SK-N-SH (cell line): Measurements from ENCODE around the gene INF2. TPM values are rescaled to one million over a fixed set of nuclear protein-coding genes. Genes with fewer than 3 reads are reported as not detected.

Experiments used
- CTCF ChIA-PET: fragments of 300-600, 350-600 bp; formaldehyde crosslinking; extraction: SDS; loops from one replicate; lab custom pipeline; 2021; lab: Yijun Ruan, JAX
- POLR2A ChIA-PET: fragments of 350-600 bp; sonication (Branson Sonifier 250); formaldehyde crosslinking; extraction: SDS; loops from one replicate; lab custom pipeline; 2020; ENCODE audit warnings: antibody characterized with exemption, inconsistent platforms; lab: Yijun Ruan, JAX
- DNase-seq: peaks from one replicate; pipeline ENCODE4 v3.0.0; 2012
- H2AFZ ChIP-seq: fragments of 200-600 bp; sonication (generic); 2 replicates; pipeline ENCODE4 v1.8.1; 2016; ENCODE audit warnings: antibody characterized with exemption, mild to moderate bottlenecking, low read depth
- H3F3A ChIP-seq: fragments of 200-600 bp; sonication (generic); replicated peaks from 2 replicates; pipeline ENCODE3; 2016; ENCODE audit warnings: antibody characterized with exemption, mild to moderate bottlenecking; ENCODE audit not compliant: insufficient read depth
- H3K27ac ChIP-seq, 2 experiments: fragments of 200-500 bp in 1 of 2; fragments of 200-600 bp in 1 of 2; sonication (Bioruptor generic) in 1 of 2; sonication (generic), shearing (Covaris generic) in 1 of 2; 2 replicates each; pipeline versions ENCODE4 v1.5.1 to v1.6.1; 2014 to 2016; ENCODE audit warnings: low read depth in 2 of 2, inconsistent platforms in 1 of 2, low read length in 1 of 2, mild to moderate bottlenecking in 1 of 2, mixed read lengths in 1 of 2
- H3K27me3 ChIP-seq: fragments of 200-600 bp; sonication (generic), shearing (Covaris generic); 2 replicates; pipeline ENCODE4 v1.6.1; 2016; ENCODE audit warnings: mixed run types; ENCODE audit not compliant: insufficient read depth
- H3K36me3 ChIP-seq, 2 experiments: fragments of 200-500 bp in 1 of 2; fragments of 200-600 bp in 1 of 2; sonication (Bioruptor generic) in 1 of 2; sonication (generic) in 1 of 2; replicated peaks in 1 of 2; 2 replicates each; pipeline versions ENCODE3 to v1.5.1; 2014 to 2016; ENCODE audit warnings: low read length in 1 of 2, mild to moderate bottlenecking in 1 of 2; ENCODE audit not compliant: insufficient read depth in 2 of 2, control insufficient read depth in 1 of 2
- H3K4me1 ChIP-seq, 2 experiments: fragments of 200-500 bp in 1 of 2; fragments of 200-600 bp in 1 of 2; sonication (Bioruptor generic) in 1 of 2; sonication (generic), shearing (Covaris generic) in 1 of 2; 2 replicates each; pipeline versions ENCODE4 v1.5.1 to v1.6.1; 2014 to 2016; ENCODE audit warnings: low read depth in 1 of 2, low read length in 1 of 2, mixed run types in 1 of 2; ENCODE audit not compliant: insufficient read depth in 2 of 2, control insufficient read depth in 1 of 2
- H3K4me2 ChIP-seq: fragments of 200-600 bp; sonication (generic), shearing (Covaris generic); 2 replicates; pipeline ENCODE4 v1.6.1; 2017; ENCODE audit warnings: mixed run types
- H3K4me3 ChIP-seq, 2 experiments: fragments of 200-500 bp in 1 of 2; fragments of 200-600 bp in 1 of 2; sonication (Bioruptor generic) in 1 of 2; sonication (generic), shearing (Covaris generic) in 1 of 2; 2 replicates each; pipeline versions ENCODE4 v1.5.1 to v1.8.1; 2014 to 2016; ENCODE audit warnings: low read depth in 2 of 2, inconsistent platforms in 1 of 2, low read length in 1 of 2, mild to moderate bottlenecking in 1 of 2, mixed read lengths in 1 of 2, moderate library complexity in 1 of 2
- H3K79me2 ChIP-seq: fragments of 200-600 bp; sonication (generic); 2 replicates; pipeline ENCODE4 v1.8.1; 2017; ENCODE audit warnings: mild to moderate bottlenecking; ENCODE audit not compliant: insufficient read depth
- H3K9ac ChIP-seq: fragments of 200-600 bp; sonication (generic); 2 replicates; pipeline ENCODE4 v1.6.1; 2017; ENCODE audit warnings: mixed run types
- H3K9me2 ChIP-seq: fragments of 200-600 bp; sonication (generic); 2 replicates; pipeline ENCODE4 v1.6.1; 2017; ENCODE audit warnings: mixed run types
- H3K9me3 ChIP-seq: fragments of 200-600 bp; sonication (generic); 2 replicates; pipeline ENCODE4 v1.6.1; 2017; ENCODE audit warnings: mixed run types, mild to moderate bottlenecking, moderate library complexity
- H4K20me1 ChIP-seq: fragments of 200-600 bp; sonication (generic); 2 replicates; pipeline ENCODE4 v1.6.1; 2017; ENCODE audit warnings: mild to moderate bottlenecking, mixed run types; ENCODE audit not compliant: insufficient read depth
- ELF1 ChIP-seq: IDR thresholded peaks from 2 replicates; pipeline ENCODE4 v1.4.0; 2012
- EP300 ChIP-seq, 2 experiments: IDR thresholded peaks; 2 replicates each; pipeline versions ENCODE4 v1.4.0 to v1.6.1; 2012; ENCODE audit warnings: borderline replicate concordance in 1 of 2, low read depth in 1 of 2, low read length in 1 of 2
- EZH2phosphoT487 ChIP-seq: fragments of 200-600 bp; sonication (generic); IDR thresholded peaks from 2 replicates; pipeline ENCODE4 v1.6.1; 2017; ENCODE audit warnings: low read depth, mixed run types, mild to moderate bottlenecking, antibody characterized with exemption, moderate library complexity, borderline replicate concordance
- FOXJ3 ChIP-seq: sonication (generic); formaldehyde crosslinking; IDR thresholded peaks from 2 replicates; pipeline ENCODE4 v1.5.1; 2020; ENCODE audit warnings: mild to moderate bottlenecking, missing genetic modification reagents
- MXI1 ChIP-seq: IDR thresholded peaks from 2 replicates; pipeline ENCODE4 v1.6.1; 2012; ENCODE audit warnings: mild to moderate bottlenecking, low read depth, low read length, improper control_type of control experiment
- NFIC ChIP-seq: IDR thresholded peaks from 2 replicates; pipeline ENCODE4 v1.4.0; 2012; ENCODE audit warnings: borderline replicate concordance
- NRF1 ChIP-seq: IDR thresholded peaks from 2 replicates; pipeline ENCODE4 v1.6.1; 2012; ENCODE audit warnings: low read depth, mild to moderate bottlenecking, low read length
- RAD21 ChIP-seq: IDR thresholded peaks from 2 replicates; pipeline ENCODE4 v1.6.1; 2012; ENCODE audit warnings: mild to moderate bottlenecking, low read length
- RCOR1 ChIP-seq: fragments of 150-350 bp; IDR thresholded peaks from 2 replicates; pipeline ENCODE4 v1.6.1; 2017; ENCODE audit warnings: antibody characterized with exemption, low read length
- RXRA ChIP-seq: IDR thresholded peaks from 2 replicates; pipeline ENCODE4 v1.4.0; 2012; ENCODE audit warnings: low read depth, mild to moderate bottlenecking, borderline replicate concordance
- TCF12 ChIP-seq: IDR thresholded peaks from 2 replicates; pipeline ENCODE4 v1.4.0; 2012
- TEAD4 ChIP-seq: IDR thresholded peaks from 2 replicates; pipeline ENCODE4 v1.4.0; 2012; ENCODE audit warnings: mild to moderate bottlenecking, borderline replicate concordance; ENCODE audit not compliant: insufficient read depth
- YY1 ChIP-seq: IDR thresholded peaks from 2 replicates; pipeline ENCODE4 v1.4.0; 2012; ENCODE audit warnings: low read depth, mild to moderate bottlenecking
- WGBS: methylation state at CpG from one replicate; pipeline ENCODE4 v1.1.6; 2017; ENCODE audit warnings: low lambda C conversion rate; 5-methylcytosine and 5-hydroxymethylcytosine counted together
- polyA plus RNA-seq, 3 experiments: library from polyadenylated mRNA; depleted of rRNA; stranded (reverse); fragments of >200 nt; gene quantifications; 2 replicates each; pipeline ENCODE4 v1.2.3, GENCODE V29; 2012
- TF ChIP-seq, protein P1 (sequence below): IDR thresholded peaks from 2 replicates; pipeline ENCODE4 v1.4.0; 2012; ENCODE audit warnings: low read depth
- TF ChIP-seq, protein P2 (sequence below): IDR thresholded peaks from 2 replicates; pipeline ENCODE4 v1.4.0; 2012; ENCODE audit warnings: low read depth, borderline replicate concordance
- TF ChIP-seq, protein P3 (sequence below): IDR thresholded peaks from 2 replicates; pipeline ENCODE4 v1.6.1; 2012; ENCODE audit warnings: mild to moderate bottlenecking, low read depth, low read length, moderate library complexity
- TF ChIP-seq, protein P4 (sequence below): fragments of 200-600 bp; sonication (generic); IDR thresholded peaks from 2 replicates; pipeline ENCODE4 v1.6.1; 2017; ENCODE audit warnings: antibody characterized with exemption, mild to moderate bottlenecking, moderate library complexity
- TF ChIP-seq, protein P5 (sequence below): fragments of 150-350 bp; IDR thresholded peaks from 2 replicates; pipeline ENCODE4 v1.6.1; 2016; ENCODE audit warnings: mild to moderate bottlenecking, low read depth, low read length

The INF2 gene
- polyA plus RNA-seq, 1 of the 3 experiments (the other 2 are of a cell fraction) = 32.5 TPM

DNA sequence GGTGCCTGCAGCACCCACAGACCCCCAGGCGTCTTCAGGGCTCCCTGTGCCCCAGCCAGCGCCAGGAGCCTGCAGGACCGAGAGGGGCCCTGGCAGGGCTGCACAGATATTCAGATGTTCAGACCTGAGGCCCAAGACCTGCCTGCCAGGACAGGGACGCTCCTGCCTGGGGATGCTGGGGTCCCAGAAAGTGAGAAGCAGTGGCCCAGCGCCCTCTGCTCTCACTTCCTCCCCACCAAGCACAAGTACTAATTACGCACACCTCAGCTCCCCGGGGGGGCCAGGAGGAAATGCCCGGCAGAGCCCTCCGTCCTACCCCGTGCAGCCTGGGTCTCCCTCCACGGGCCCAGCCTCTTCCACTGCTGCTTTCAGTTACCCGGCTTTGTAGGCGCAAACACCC, 28.8 kb upstream of the INF2 start:
- Histone ChIP-seq H3F3A (no peaks in the 10 kb centered on the region), H3K4me2 (no peak overlapping the region), H3K9me3 (no peaks in the 10 kb centered on the region), H3K4me3 (no peak overlapping the region), H3K4me1 (no peaks in the 10 kb centered on the region), H3K9ac (no peak overlapping the region), H3K27ac (no peak overlapping the region), H3K36me3 (no peaks in the 10 kb centered on the region), H2AFZ (no peak overlapping the region), H3K9me2 (no peaks in the 10 kb centered on the region), H4K20me1 (no peaks in the 10 kb centered on the region), H3K27me3 (no peaks in the 10 kb centered on the region), H3K79me2 (no peaks in the 10 kb centered on the region)
- DNase-seq = no peak
- WGBS = 85% methylated on average over 7 of the region's 13 CpGs
- ChIA-PET POLR2A (no interaction called here), CTCF (interaction anchor here (1.0 to 1.3 kb wide), 2 partner anchors 14 to 108 kb away, joined by 3 to 4 read pairs; no protein-coding TSS in a partner anchor)
- TF ChIP-seq, protein P1, sequence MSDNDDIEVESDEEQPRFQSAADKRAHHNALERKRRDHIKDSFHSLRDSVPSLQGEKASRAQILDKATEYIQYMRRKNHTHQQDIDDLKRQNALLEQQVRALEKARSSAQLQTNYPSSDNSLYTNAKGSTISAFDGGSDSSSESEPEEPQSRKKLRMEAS = no peak
- TF ChIP-seq TCF12 (no peak), RXRA (no peak), EZH2phosphoT487 (no peak), NRF1 (no peak), MXI1 (no peak), EP300 (IDR thresholded peaks at IDR 0.05; ENCODE audit: borderline replicate concordance in 1 of 2, low read depth in 1 of 2, low read length in 1 of 2) (no peak), YY1 (no peak), NFIC (no peak), TEAD4 (no peak), RCOR1 (no peak), FOXJ3 (CRISPR knock-in tag) (no peak), RAD21 (no peak), ELF1 (no peak)
- TF ChIP-seq, protein P2, sequence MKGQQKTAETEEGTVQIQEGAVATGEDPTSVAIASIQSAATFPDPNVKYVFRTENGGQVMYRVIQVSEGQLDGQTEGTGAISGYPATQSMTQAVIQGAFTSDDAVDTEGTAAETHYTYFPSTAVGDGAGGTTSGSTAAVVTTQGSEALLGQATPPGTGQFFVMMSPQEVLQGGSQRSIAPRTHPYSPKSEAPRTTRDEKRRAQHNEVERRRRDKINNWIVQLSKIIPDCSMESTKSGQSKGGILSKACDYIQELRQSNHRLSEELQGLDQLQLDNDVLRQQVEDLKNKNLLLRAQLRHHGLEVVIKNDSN = no peak
- TF ChIP-seq, protein P3, sequence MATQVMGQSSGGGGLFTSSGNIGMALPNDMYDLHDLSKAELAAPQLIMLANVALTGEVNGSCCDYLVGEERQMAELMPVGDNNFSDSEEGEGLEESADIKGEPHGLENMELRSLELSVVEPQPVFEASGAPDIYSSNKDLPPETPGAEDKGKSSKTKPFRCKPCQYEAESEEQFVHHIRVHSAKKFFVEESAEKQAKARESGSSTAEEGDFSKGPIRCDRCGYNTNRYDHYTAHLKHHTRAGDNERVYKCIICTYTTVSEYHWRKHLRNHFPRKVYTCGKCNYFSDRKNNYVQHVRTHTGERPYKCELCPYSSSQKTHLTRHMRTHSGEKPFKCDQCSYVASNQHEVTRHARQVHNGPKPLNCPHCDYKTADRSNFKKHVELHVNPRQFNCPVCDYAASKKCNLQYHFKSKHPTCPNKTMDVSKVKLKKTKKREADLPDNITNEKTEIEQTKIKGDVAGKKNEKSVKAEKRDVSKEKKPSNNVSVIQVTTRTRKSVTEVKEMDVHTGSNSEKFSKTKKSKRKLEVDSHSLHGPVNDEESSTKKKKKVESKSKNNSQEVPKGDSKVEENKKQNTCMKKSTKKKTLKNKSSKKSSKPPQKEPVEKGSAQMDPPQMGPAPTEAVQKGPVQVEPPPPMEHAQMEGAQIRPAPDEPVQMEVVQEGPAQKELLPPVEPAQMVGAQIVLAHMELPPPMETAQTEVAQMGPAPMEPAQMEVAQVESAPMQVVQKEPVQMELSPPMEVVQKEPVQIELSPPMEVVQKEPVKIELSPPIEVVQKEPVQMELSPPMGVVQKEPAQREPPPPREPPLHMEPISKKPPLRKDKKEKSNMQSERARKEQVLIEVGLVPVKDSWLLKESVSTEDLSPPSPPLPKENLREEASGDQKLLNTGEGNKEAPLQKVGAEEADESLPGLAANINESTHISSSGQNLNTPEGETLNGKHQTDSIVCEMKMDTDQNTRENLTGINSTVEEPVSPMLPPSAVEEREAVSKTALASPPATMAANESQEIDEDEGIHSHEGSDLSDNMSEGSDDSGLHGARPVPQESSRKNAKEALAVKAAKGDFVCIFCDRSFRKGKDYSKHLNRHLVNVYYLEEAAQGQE = no peak
- TF ChIP-seq, protein P4, sequence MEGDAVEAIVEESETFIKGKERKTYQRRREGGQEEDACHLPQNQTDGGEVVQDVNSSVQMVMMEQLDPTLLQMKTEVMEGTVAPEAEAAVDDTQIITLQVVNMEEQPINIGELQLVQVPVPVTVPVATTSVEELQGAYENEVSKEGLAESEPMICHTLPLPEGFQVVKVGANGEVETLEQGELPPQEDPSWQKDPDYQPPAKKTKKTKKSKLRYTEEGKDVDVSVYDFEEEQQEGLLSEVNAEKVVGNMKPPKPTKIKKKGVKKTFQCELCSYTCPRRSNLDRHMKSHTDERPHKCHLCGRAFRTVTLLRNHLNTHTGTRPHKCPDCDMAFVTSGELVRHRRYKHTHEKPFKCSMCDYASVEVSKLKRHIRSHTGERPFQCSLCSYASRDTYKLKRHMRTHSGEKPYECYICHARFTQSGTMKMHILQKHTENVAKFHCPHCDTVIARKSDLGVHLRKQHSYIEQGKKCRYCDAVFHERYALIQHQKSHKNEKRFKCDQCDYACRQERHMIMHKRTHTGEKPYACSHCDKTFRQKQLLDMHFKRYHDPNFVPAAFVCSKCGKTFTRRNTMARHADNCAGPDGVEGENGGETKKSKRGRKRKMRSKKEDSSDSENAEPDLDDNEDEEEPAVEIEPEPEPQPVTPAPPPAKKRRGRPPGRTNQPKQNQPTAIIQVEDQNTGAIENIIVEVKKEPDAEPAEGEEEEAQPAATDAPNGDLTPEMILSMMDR = no peak
- TF ChIP-seq, protein P5, sequence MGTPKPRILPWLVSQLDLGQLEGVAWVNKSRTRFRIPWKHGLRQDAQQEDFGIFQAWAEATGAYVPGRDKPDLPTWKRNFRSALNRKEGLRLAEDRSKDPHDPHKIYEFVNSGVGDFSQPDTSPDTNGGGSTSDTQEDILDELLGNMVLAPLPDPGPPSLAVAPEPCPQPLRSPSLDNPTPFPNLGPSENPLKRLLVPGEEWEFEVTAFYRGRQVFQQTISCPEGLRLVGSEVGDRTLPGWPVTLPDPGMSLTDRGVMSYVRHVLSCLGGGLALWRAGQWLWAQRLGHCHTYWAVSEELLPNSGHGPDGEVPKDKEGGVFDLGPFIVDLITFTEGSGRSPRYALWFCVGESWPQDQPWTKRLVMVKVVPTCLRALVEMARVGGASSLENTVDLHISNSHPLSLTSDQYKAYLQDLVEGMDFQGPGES = no peak
